Mucosa of gallbladder (tissue), 1 donor: ENCODE results near the gene RIMBP2. TPM values are rescaled to one million over a fixed set of nuclear protein-coding genes. Genes with fewer than 3 reads are reported as not detected.

Experiments used
- DNase-seq: peaks from one replicate; pipeline ENCODE4 v3.0.0-alpha.2; 2020; ENCODE audit warnings: low spot score
- total RNA-seq: library from RNA; stranded (reverse); gene quantifications from one replicate; pipeline ENCODE4 v1.2.1, GENCODE V29; 2021
- donor health status: DM: no; HTN: no; CAD: no.

Gene RIMBP2
- total RNA-seq, 1 donor from 2014 or later: 1.3 TPM

GRCh38 chr12:130374083-130374482, 342.0 kb downstream of the RIMBP2 start:
- DNase-seq: no peak

DNA sequence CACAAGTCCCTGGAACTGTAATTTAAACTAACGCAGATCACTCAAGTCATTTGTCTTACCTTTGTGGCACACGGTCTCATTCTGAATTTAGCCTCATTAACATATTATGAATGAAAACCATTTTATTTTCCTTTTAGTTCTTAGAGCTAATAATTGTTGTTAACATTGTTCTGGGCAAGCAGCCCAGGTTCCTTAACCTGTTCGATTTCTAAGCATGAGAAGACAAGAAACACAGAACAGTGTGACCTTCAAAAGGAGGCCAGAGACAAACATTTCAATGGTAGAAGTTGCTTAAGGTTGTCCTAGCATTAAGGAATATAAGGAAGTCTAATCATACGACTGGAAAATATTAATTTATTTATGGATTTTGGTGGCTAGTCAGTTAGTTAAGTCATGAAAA, 343.2 kb downstream of the RIMBP2 start:
- DNase-seq: peak; percentile 56

DNA sequence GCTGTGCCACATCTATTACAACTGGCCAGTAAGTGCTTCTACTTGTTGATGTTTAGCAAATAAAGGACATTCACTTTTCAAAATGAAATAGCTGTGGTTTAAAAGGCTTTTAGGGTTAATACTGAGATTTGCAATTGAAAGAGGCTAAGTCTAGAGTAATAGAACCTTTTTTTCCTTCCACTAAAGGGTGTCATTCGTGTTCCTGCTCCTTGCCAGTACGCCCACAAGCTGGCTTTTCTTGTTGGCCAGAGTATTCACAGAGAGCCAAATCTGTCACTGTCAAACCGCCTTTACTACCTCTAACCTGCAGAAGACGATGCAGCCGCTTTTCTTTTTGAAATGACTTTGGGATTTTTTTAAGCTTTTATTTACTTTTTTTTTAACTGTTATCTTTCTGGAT, 344.8 kb downstream of the RIMBP2 start:
- no peak for DNase-seq

GRCh38 chr12:130369816-130370215, 346.3 kb downstream of the RIMBP2 start:
- no peak for DNase-seq

DNA sequence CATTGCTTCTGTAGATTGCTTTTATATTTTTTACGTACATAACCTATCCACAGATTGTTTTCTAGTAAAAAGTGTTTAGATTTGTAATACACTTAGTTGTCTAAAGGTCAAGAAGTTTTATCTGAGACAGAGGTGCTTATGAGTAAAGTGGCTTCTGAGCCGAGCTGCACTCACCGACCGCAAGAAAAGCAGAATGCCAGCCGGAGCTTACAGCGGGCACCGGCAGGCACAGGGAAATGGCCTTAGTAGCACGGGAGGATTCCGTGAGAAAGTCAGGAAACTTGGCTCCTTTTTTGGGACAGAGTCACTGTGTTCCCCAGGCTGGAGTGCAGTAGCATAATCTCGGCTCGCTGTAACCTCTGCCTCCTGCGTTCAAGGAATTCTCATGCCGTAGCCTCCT, 348.6 kb downstream of the RIMBP2 start:
- DNase-seq: no peak

- DNase-seq: no peak
Measured at GRCh38 chr12:130367003-130367402, 349.1 kb downstream of the RIMBP2 start.

GRCh38 chr12:130366159-130366558, 349.9 kb downstream of the RIMBP2 start:
- no peak for DNase-seq

- no peak for DNase-seq
Measured at GRCh38 chr12:130364578-130364977, 351.5 kb downstream of the RIMBP2 start.

DNA sequence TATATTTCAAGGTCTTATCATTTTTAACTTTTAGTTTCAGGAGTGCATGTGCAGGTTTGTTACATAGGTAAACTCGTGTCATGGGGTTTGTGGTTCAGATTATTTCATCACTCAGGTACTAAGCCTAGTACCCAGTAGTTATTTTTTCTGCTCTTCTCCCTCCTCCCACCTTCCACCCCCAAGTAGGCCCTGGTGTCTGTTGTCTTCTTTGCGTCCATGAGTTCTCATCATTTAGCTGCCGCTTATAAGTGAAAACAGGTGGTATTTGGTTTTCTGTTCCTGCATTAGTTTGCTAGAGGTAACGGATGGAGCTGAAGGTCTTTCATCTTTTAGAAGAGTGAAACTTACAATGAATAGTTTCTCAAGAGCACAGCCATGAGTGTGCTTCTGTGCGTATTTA, 354.0 kb downstream of the RIMBP2 start:
- DNase-seq: no peak

GRCh38 chr12:130357729-130358330, 358.3 kb downstream of the RIMBP2 start:
- no peak for DNase-seq

GRCh38 chr12:130357241-130357640, 358.9 kb downstream of the RIMBP2 start:
- no peak for DNase-seq

DNA sequence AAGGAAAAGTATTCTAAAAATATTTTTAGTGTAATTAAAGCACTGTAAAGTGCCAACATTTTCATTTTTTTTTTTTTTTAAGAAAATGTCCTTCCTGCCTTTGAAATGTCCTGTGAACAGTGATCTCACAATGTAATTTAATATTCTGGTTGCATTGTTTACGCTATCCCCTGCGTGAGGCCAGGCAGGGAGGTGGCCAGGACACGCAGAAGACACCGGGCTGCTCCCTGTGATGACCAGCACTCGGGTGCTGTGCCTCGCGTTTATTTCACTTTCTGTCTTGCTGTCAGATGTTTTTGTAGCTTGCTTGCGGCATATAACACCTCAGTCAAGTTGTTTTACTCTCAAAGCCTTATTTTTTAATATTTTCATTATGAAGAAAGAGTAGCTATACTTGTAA, 359.9 kb downstream of the RIMBP2 start:
- DNase-seq: no peak

DNA sequence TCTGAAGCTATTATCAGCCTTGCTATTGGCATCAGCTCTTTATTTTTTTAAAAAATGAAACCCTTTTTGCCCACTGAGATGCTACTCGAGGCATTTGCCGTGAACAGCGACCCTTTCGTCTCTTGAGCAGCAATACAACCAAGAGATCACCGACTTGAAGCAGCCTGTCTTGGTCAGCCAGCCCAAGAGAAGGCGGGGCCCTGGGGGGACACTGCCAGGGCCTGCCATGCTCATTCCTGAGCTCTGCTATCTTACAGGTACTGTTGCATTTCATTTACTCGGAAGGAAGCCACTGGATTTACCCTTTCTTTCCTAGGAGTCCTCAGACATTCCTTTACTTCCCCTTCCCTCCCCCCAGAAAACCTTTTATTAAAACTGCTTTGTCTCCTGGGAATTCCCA, 361.7 kb downstream of the RIMBP2 start:
- no peak for DNase-seq

- no peak for DNase-seq
Measured at GRCh38 chr12:130353081-130353480, 363.0 kb downstream of the RIMBP2 start.

GRCh38 chr12:130351326-130351725, 364.8 kb downstream of the RIMBP2 start:
- no peak for DNase-seq

DNA sequence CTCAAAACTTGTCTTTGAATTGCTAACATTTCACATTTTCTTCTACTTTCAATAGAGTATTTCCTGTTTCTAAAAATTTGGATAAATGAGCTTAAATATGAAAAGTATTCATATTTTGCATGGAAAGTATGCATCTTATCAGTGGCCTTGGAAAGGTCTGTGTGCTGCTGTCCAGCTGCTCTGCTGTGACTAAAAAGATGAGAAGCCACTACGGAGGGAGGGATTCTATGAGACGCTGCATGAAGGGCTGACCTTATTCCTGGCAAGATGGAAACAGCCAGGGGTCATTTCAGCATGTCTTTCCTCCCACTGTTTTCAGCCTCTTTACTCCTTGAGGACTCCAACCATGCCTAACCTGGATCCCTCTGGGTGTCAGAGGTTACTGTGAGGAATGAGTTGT, 365.4 kb downstream of the RIMBP2 start:
- DNase-seq: no peak

DNA sequence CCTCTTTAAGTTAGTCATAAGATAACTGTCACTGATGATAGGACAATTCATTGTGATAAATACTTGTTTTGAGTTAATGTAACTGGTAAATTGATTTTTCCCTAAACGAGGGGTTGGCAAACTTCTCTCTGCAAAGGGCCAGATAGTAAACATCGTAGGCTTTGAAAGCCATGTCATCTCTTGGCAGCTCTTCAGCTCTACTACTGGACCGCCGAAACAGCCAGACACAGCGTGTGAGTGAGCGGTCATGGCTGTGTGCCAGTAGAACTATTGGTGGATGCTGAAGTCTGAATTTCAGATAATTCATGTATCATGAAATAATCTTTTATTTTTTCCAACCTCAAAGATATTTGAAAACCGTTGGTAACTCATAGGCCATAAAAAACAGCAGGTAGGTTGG, 368.5 kb downstream of the RIMBP2 start:
- DNase-seq: no peak

Other genes starting within 250 kb of the RIMBP2 start
- 16.2 TPM for gene STX2, start 123.0 kb upstream of the RIMBP2 start, total RNA-seq
- 318 TPM for gene RAN, start 155.8 kb upstream of the RIMBP2 start, total RNA-seq
- 96.1 TPM for gene ADGRD1, start 237.6 kb upstream of the RIMBP2 start, total RNA-seq